ENCODE measurements around the gene OBSCN. TPM values are rescaled to one million over a fixed set of nuclear protein-coding genes. Genes with fewer than 3 reads are reported as not detected.
"Not testable (repeated sequence)": the region's sequence is repeated elsewhere in the genome, so short reads cannot be mapped to it uniquely, and the experiment has no call there.

OBSCN gene
- total RNA-seq, 2 experiments from 2014 or later: 5.7 to 10.4 TPM

- peaks cover 36% of the 10 kb centered on the region for H3K4me1 Mint-ChIP-seq
- H3K9me3 Mint-ChIP-seq (ENCODE audit: low read depth): no peaks in the 10 kb centered on the region
- peak overlapping the region; percentile 95 for H3K27ac Mint-ChIP-seq
- ATAC-seq (no peak), DNase-seq (no peak)
- H3K27me3 Mint-ChIP-seq: no peaks in the 10 kb centered on the region
- no peaks in the 10 kb centered on the region for H3K36me3 Mint-ChIP-seq
- peak overlapping the region; percentile 85 for H3K4me3 Mint-ChIP-seq
- CTCF ChIA-PET: interaction anchor here (1.0 to 5.2 kb wide), 16 partner anchors 8 to 1756 kb away, joined by 3 to 62 read pairs (median 6); partner anchors contain the start of gene GUK1
Measured at GRCh38 chr1:228164561-228165371, 43.1 kb upstream of the OBSCN start.

- Mint-ChIP-seq H3K4me1 (peaks cover 36% of the 10 kb centered on the region), H3K36me3 (no peaks in the 10 kb centered on the region), H3K27ac (peak within 1 kb of the TSS; percentile 95), H3K9me3 (ENCODE audit: low read depth) (no peaks in the 10 kb centered on the region), H3K4me3 (peak within 1 kb of the TSS; percentile 85), H3K27me3 (no peaks in the 10 kb centered on the region)
- ATAC-seq: peak; percentile 87
- peak; percentile 100 for DNase-seq
- CTCF ChIA-PET: interaction anchor here (1.0 to 5.2 kb wide), 28 partner anchors 9 to 1757 kb away, joined by 3 to 62 read pairs (median 4); partner anchors contain the start of genes GUK1 and ZNF678
Measured at GRCh38 chr1:228165372-228166169, 42.3 kb upstream of the OBSCN start, which contains the start of gene IBA57. TSS of gene IBA57 (plus strand) at chr1:228165804. CDS start at chr1:228165817, 13 bp downstream.

GRCh38 chr1:228166170-228166936 is 41.5 kb upstream of the OBSCN start:
- Mint-ChIP-seq H3K27ac (peak overlapping the region; percentile 80), H3K9me3 (ENCODE audit: low read depth) (no peaks in the 10 kb centered on the region), H3K4me1 (peaks cover 36% of the 10 kb centered on the region), H3K4me3 (peak overlapping the region; percentile 61), H3K36me3 (no peaks in the 10 kb centered on the region), H3K27me3 (no peaks in the 10 kb centered on the region)
- CTCF ChIA-PET: interaction anchor here (0.7 to 5.2 kb wide), 28 partner anchors 8 to 603 kb away, joined by 3 to 62 read pairs (median 4); partner anchors contain the start of genes GUK1 and ZNF678
- DNase-seq: peak; percentile 80
- ATAC-seq: peak; percentile 3

- H3K4me3 Mint-ChIP-seq: no peak overlapping the region
Measured at GRCh38 chr1:228168563-228169270, 39.1 kb upstream of the OBSCN start.

GRCh38 chr1:228169345-228169744 is 38.5 kb upstream of the OBSCN start:
- CTCF ChIA-PET: interaction anchor here (1.2 kb wide), 1 partner anchor 38 kb away, joined by 3 read pairs; no protein-coding TSS in a partner anchor

More at GRCh38 chr1:228168563-228169270, 39.1 kb upstream of the OBSCN start:
- no peaks in the 10 kb centered on the region for H3K27me3 Mint-ChIP-seq
- CTCF ChIA-PET: interaction anchor here (1.6 to 5.2 kb wide), 3 partner anchors 12 to 38 kb away, joined by 9 to 62 read pairs (median 57); partner anchors contain the start of gene GUK1
- no peaks in the 10 kb centered on the region for H3K36me3 Mint-ChIP-seq
- H3K4me1 Mint-ChIP-seq: peaks cover 32% of the 10 kb centered on the region
- no peak overlapping the region for H3K27ac Mint-ChIP-seq
- ATAC-seq (no peak), DNase-seq (no peak)
- H3K9me3 Mint-ChIP-seq (ENCODE audit: low read depth): no peaks in the 10 kb centered on the region

GRCh38 chr1:228170666-228171065 is 37.2 kb upstream of the OBSCN start:
- ATAC-seq (no peak), DNase-seq (no peak)
- H3K27ac Mint-ChIP-seq: no peak overlapping the region
- no peaks in the 10 kb centered on the region for H3K27me3 Mint-ChIP-seq
- H3K9me3 Mint-ChIP-seq (ENCODE audit: low read depth): no peaks in the 10 kb centered on the region
- CTCF ChIA-PET: interaction anchor here (0.7 to 1.2 kb wide), 2 partner anchors 39 to 40 kb away, joined by 3 read pairs; no protein-coding TSS in a partner anchor
- H3K4me1 Mint-ChIP-seq: peaks cover 19% of the 10 kb centered on the region
- no peaks in the 10 kb centered on the region for H3K36me3 Mint-ChIP-seq
- H3K4me3 Mint-ChIP-seq: no peak overlapping the region

More at GRCh38 chr1:228169345-228169744, 38.5 kb upstream of the OBSCN start:
- Mint-ChIP-seq H3K27me3 (no peaks in the 10 kb centered on the region), H3K9me3 (ENCODE audit: low read depth) (no peaks in the 10 kb centered on the region), H3K4me3 (no peak overlapping the region), H3K4me1 (peaks cover 29% of the 10 kb centered on the region), H3K27ac (no peak overlapping the region), H3K36me3 (no peaks in the 10 kb centered on the region)
- no peak for ATAC-seq
- DNase-seq: no peak

GRCh38 chr1:228171221-228171891 is 36.5 kb upstream of the OBSCN start:
- Mint-ChIP-seq H3K4me3 (no peak overlapping the region), H3K27ac (no peak overlapping the region), H3K9me3 (ENCODE audit: low read depth) (no peaks in the 10 kb centered on the region), H3K4me1 (peaks cover 19% of the 10 kb centered on the region), H3K36me3 (no peaks in the 10 kb centered on the region), H3K27me3 (no peaks in the 10 kb centered on the region)
- ATAC-seq (no peak), DNase-seq (no peak)
- CTCF ChIA-PET: no interaction called here

GRCh38 chr1:228172591-228173527 is 35.0 kb upstream of the OBSCN start:
- DNase-seq: no peak
- H3K4me1 Mint-ChIP-seq: peaks cover 9% of the 10 kb centered on the region
- no peak overlapping the region for H3K4me3 Mint-ChIP-seq
- H3K27ac Mint-ChIP-seq: no peak overlapping the region
- H3K27me3 Mint-ChIP-seq: no peaks in the 10 kb centered on the region
- ATAC-seq: no peak
- no peaks in the 10 kb centered on the region for H3K36me3 Mint-ChIP-seq
- CTCF ChIA-PET: no interaction called here
- no peaks in the 10 kb centered on the region for H3K9me3 Mint-ChIP-seq (ENCODE audit: low read depth)

- not testable (repeated sequence) for H3K27me3 Mint-ChIP-seq, H3K4me3 Mint-ChIP-seq
- CTCF ChIA-PET: interaction anchor here (1.6 kb wide), 1 partner anchor 8 kb away, joined by 9 read pairs; the partner anchor contains the start of gene IBA57
Measured at GRCh38 chr1:228173528-228174481, 34.0 kb upstream of the OBSCN start.

More at GRCh38 chr1:228173528-228174481, 34.0 kb upstream of the OBSCN start:
- not testable (repeated sequence) for H3K9me3 Mint-ChIP-seq (ENCODE audit: low read depth); H3K27ac Mint-ChIP-seq; H3K4me1 Mint-ChIP-seq; DNase-seq; ATAC-seq; H3K36me3 Mint-ChIP-seq
